HepG2 (cell line): ENCODE data around the gene ZBTB17. TPM values are rescaled to one million over a fixed set of nuclear protein-coding genes. Genes with fewer than 3 reads are reported as not detected.

Experiments used
- ATAC-seq: fragments of 200-7000 bp; cut with Tn5 transposase; 3 replicates; pipeline ENCODE4 v1.9.1; 2020; ENCODE audit warnings: mild to moderate bottlenecking, moderate library complexity
- BruUV-seq: library from RNA; stranded (reverse); fragments of 400-500 nt; replicated peaks from 2 replicates; lab custom pipeline; 2021; lab: Mats Ljungman, UMichigan
- CTCF ChIA-PET: fragments of 300-600 bp; formaldehyde crosslinking; extraction: SDS; loops from one replicate; lab custom pipeline; 2021; ENCODE audit warnings: low total read pairs, inconsistent platforms, low intra/inter-chr PET ratio; lab: Yijun Ruan, JAX
- POLR2A ChIA-PET: fragments of 350-600 bp; sonication (Branson Sonifier 250); formaldehyde crosslinking; loops from one replicate; lab custom pipeline; 2020; ENCODE audit warnings: antibody characterized with exemption, inconsistent platforms; lab: Yijun Ruan, JAX
- DNase-seq: peaks from one replicate; pipeline ENCODE4 v3.0.0-alpha.2; 2015; ENCODE audit warnings: low spot score
- FAIRE-seq: peaks from 3 replicates; lab custom pipeline; 2011; peaks lifted over from hg19 to GRCh38; lab: Jason Lieb, UNC
- H2AFZ ChIP-seq: one replicate; pipeline ENCODE4 v1.6.1; 2011; ENCODE audit warnings: low read length, inconsistent platforms
- H3K27ac ChIP-seq: fragments of 300-600 bp; 3 replicates; pipeline ENCODE4 v1.8.0; 2011; ENCODE audit warnings: mixed run types, mild to moderate bottlenecking, mixed read lengths, low read length, inconsistent platforms; ENCODE audit not compliant: insufficient read depth; ENCODE audit errors: extremely low read length
- H3K27me3 ChIP-seq, 2 experiments: fragments of 200-600 bp in 1 of 2; 2 replicates in 1 of 2; 3 replicates in 1 of 2; pipeline versions ENCODE4 v1.6.0 to v1.8.0; 2011; ENCODE audit warnings: low read length in 2 of 2, mild to moderate bottlenecking in 2 of 2, moderate library complexity in 2 of 2, inconsistent platforms in 1 of 2; ENCODE audit not compliant: insufficient read depth in 2 of 2, control insufficient read depth in 1 of 2
- H3K36me3 ChIP-seq, 2 experiments: fragments of 200-600 bp in 1 of 2; replicated peaks in 1 of 2; 2 replicates in 1 of 2; 3 replicates in 1 of 2; pipeline versions ENCODE4 v1.5.1 to v1.8.0; 2011; ENCODE audit warnings: low read length in 2 of 2, inconsistent platforms in 1 of 2; ENCODE audit not compliant: insufficient read depth in 2 of 2, control insufficient read depth in 1 of 2
- H3K4me1 ChIP-seq: 2 replicates; pipeline ENCODE4 v1.5.1; 2012; ENCODE audit warnings: low read length, inconsistent platforms; ENCODE audit not compliant: insufficient read depth
- H3K4me2 ChIP-seq: 2 replicates; pipeline ENCODE4 v1.6.0; 2011; ENCODE audit warnings: low read depth, low read length, inconsistent platforms
- H3K4me3 ChIP-seq, 3 experiments: fragments of 200-600 bp in 1 of 3; sonication (generic), shearing (Covaris generic) in 1 of 3; replicated peaks in 1 of 3; 2 replicates each; pipeline ENCODE4 v1.5.1; 2011 to 2016; ENCODE audit warnings: low read length in 3 of 3, inconsistent platforms in 2 of 3, low read depth in 2 of 3, mild to moderate bottlenecking in 2 of 3, control low read depth in 1 of 3, mixed read lengths in 1 of 3; ENCODE audit not compliant: insufficient read depth in 1 of 3
- H3K79me2 ChIP-seq: one replicate; pipeline ENCODE4 v1.6.1; 2011; ENCODE audit warnings: low read length, inconsistent platforms; ENCODE audit not compliant: insufficient read depth
- H3K9ac ChIP-seq: 2 replicates; pipeline ENCODE4 v1.6.0; 2011; ENCODE audit warnings: mild to moderate bottlenecking, low read depth, low read length, inconsistent platforms; ENCODE audit not compliant: insufficient read depth
- H3K9me3 ChIP-seq: 2 replicates; pipeline ENCODE4 v1.5.1; 2012; ENCODE audit warnings: mild to moderate bottlenecking, low read length
- H4K20me1 ChIP-seq: 2 replicates; pipeline ENCODE4 v1.6.0; 2011; ENCODE audit warnings: inconsistent platforms, mild to moderate bottlenecking, low read length, moderate library complexity; ENCODE audit not compliant: insufficient read depth
- ATF1 ChIP-seq: IDR thresholded peaks from 2 replicates; pipeline ENCODE4 v1.6.1; 2016; ENCODE audit warnings: mild to moderate bottlenecking, control low read depth
- HBP1 ChIP-seq: IDR thresholded peaks from 2 replicates; pipeline ENCODE4 v1.6.1; 2016; ENCODE audit warnings: low read depth, control low read depth
- PCBP1 ChIP-seq: fragments of 200-400 bp; formaldehyde crosslinking; IDR thresholded peaks from 2 replicates; pipeline ENCODE4 v1.6.1; 2017; ENCODE audit warnings: mild to moderate bottlenecking, low read depth, low read length, borderline replicate concordance
- POLR2A ChIP-seq, 2 experiments: IDR thresholded peaks; 2 replicates each; pipeline ENCODE4 v1.6.1; 2011; ENCODE audit warnings: low read depth in 2 of 2, low read length in 2 of 2, mild to moderate bottlenecking in 1 of 2, moderate library complexity in 1 of 2; ENCODE audit not compliant: insufficient read depth in 1 of 2
- TBL1XR1 ChIP-seq: fragments of 150-350 bp; IDR thresholded peaks from 2 replicates; pipeline ENCODE4 v1.6.1; 2014; ENCODE audit warnings: borderline replicate concordance, low read length; ENCODE audit not compliant: partially characterized antibody
- XRCC5 ChIP-seq: fragments of 200-400 bp; formaldehyde crosslinking; optimal IDR thresholded peaks from 2 replicates; pipeline ENCODE3; 2017; ENCODE audit warnings: mild to moderate bottlenecking, low read length
- WGBS: methylation state at CpG from one replicate; pipeline ENCODE4 v1.1.6; 2017; ENCODE audit warnings: low lambda C conversion rate; 5-methylcytosine and 5-hydroxymethylcytosine counted together
- in situ Hi-C: cut with HindIII; loops from 2 replicates; pipeline ENCODE4 v1.10.0; 2017; ENCODE audit warnings: low pct_unique_long_range_greater_than_20kb; ENCODE audit not compliant: extremely low pct_ligation_motif_present
- intact Hi-C: fragments of 100-400 bp; cut with micrococcal nuclease; formaldehyde crosslinking; loops from one replicate; pipeline ENCODE4 v1.10.0; 2022; ENCODE audit not compliant: unreplicated experiment
- polyA plus RNA-seq, 8 experiments: library from polyadenylated mRNA; depleted of rRNA in 3 of 8; stranded (reverse) in 7 of 8; unstranded in 1 of 8; fragments of >200 nt; fragmentation: Illumina TruSeq in 4 of 8; extraction: Trizol in 4 of 8; gene quantifications; 2 replicates each; pipeline versions ENCODE4 v1.2.1 to v1.2.3, GENCODE V29; 2011 to 2016; ENCODE audit warnings: low read depth in 4 of 8, missing spikeins in 1 of 8, mixed read lengths in 1 of 8; ENCODE audit not compliant: insufficient read depth in 1 of 8
- total RNA-seq, 5 experiments: library from RNA; depleted of rRNA; stranded (reverse); fragments of >200 nt; fragmentation: Illumina TruSeq; extraction: Trizol; gene quantifications; 2 replicates each; pipeline ENCODE4 v1.2.3, GENCODE V29; 2016; ENCODE audit warnings: low read depth in 1 of 5
- TF ChIP-seq, protein P1 (sequence below): sonication (generic); formaldehyde crosslinking; IDR thresholded peaks from 2 replicates; pipeline ENCODE4 v1.5.1; 2020; ENCODE audit warnings: missing genetic modification reagents, mild to moderate bottlenecking, borderline replicate concordance

ZBTB17 gene
- total and polyA plus RNA-seq, 2 of the 13 experiments (the other 11 are each of a cell fraction or from before 2014, with no cell fraction given): 16.7 to 17.0 TPM

DNA sequence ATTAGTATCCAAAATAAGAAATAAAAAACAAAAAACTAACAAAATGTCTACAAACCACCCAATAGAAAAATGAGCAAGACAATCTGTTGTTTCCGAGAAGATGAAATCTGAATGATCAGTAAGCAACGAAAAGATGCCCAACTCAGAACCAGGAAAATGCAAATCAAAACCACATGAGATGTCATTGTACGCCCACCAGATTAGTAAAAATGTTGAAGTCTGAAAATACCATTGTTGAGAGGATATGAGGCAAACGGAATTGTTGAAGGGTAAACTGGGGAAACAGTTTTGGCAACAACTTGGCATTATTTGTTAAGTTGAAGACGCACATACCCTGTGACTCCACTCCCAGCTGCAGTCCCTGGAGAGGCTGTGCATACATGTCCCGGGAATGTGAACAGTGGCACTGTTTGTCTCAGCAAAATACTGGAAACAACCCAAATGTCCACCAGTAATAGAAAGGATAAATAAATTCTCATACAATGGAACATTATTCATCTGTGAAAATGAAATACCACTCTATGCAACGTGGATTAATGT is 10.6 kb downstream of the ZBTB17 start:
- intact Hi-C loops: no loop called here
- Histone ChIP-seq H2AFZ (no peak overlapping the region), H3K27ac (no peak overlapping the region), H3K9me3 (no peaks in the 10 kb centered on the region), H3K36me3 (peaks cover 5 to 22% of the 10 kb centered on the region in 2 experiments; a peak in 3 of 5 replicates), H3K27me3 (no peaks in the 10 kb centered on the region), H3K4me2 (no peak overlapping the region), H3K4me1 (peaks cover 12% of the 10 kb centered on the region; the same call in 1 of the 2 replicates), H3K79me2 (peaks cover 13% of the 10 kb centered on the region), H3K4me3 (no peak overlapping the region), H3K9ac (no peak overlapping the region), H4K20me1 (no peaks in the 10 kb centered on the region; the same call in 1 of the 2 replicates)
- DNase-seq (no peak), ATAC-seq (no peak), FAIRE-seq (no peak)
- ChIA-PET CTCF (no interaction called here), POLR2A (interaction anchor here (0.9 kb wide), 1 partner anchor 11 kb away, joined by 3 read pairs; the partner anchor contains the start of gene ZBTB17)
- BruUV-seq: no TSS peak
- TF ChIP-seq PCBP1 (no peak), TBL1XR1 (no peak), ATF1 (CRISPR knock-in tag) (no peak), XRCC5 (no peak), HBP1 (CRISPR knock-in tag) (no peak), POLR2A (IDR thresholded peaks at IDR 0.05; ENCODE audit: insufficient read depth in 1 of 2, low read depth in 2 of 2, low read length in 2 of 2) (no peak)
- TF ChIP-seq, protein P1, sequence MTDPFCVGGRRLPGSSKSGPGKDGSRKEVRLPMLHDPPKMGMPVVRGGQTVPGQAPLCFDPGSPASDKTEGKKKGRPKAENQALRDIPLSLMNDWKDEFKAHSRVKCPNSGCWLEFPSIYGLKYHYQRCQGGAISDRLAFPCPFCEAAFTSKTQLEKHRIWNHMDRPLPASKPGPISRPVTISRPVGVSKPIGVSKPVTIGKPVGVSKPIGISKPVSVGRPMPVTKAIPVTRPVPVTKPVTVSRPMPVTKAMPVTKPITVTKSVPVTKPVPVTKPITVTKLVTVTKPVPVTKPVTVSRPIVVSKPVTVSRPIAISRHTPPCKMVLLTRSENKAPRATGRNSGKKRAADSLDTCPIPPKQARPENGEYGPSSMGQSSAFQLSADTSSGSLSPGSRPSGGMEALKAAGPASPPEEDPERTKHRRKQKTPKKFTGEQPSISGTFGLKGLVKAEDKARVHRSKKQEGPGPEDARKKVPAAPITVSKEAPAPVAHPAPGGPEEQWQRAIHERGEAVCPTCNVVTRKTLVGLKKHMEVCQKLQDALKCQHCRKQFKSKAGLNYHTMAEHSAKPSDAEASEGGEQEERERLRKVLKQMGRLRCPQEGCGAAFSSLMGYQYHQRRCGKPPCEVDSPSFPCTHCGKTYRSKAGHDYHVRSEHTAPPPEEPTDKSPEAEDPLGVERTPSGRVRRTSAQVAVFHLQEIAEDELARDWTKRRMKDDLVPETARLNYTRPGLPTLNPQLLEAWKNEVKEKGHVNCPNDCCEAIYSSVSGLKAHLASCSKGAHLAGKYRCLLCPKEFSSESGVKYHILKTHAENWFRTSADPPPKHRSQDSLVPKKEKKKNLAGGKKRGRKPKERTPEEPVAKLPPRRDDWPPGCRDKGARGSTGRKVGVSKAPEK (CRISPR knock-in tag): no peak
- in situ Hi-C loops: no loop called here
- 94% methylated on average over 7 of the region's 7 CpGs for WGBS
